ENCODE measurements around the gene AUTS2. TPM values are rescaled to one million over a fixed set of nuclear protein-coding genes. Genes with fewer than 3 reads are reported as not detected.

Gene AUTS2
- total and polyA plus RNA-seq, 10 of the 15 experiments (the other 5 are each of a cell fraction or from before 2014, with no cell fraction given) = 6.4 to 55.6 (median 21.6) TPM

- BruUV-seq (replicated peaks) = no TSS peak
- no peak for FAIRE-seq
- no peaks in the 10 kb centered on the region; the same call in 2 of the 3 replicates for H3K9me3 ChIP-seq (replicated peaks; ENCODE audit: control insufficient read depth, insufficient read depth, low read length)
- CTCF ChIA-PET = interaction anchor here (0.6 to 1.4 kb wide), 4 partner anchors 11 to 825 kb away, joined by 3 to 4 read pairs (median 4); no protein-coding TSS in a partner anchor
- H4K20me1 ChIP-seq (ENCODE audit: control insufficient read depth, insufficient read depth) = no peaks in the 10 kb centered on the region
- ATAC-seq = no peak
- H3K27me3 ChIP-seq (replicated peaks in 1 of 2; ENCODE audit: control insufficient read depth in 2 of 2, insufficient read depth in 2 of 2, low read length in 1 of 2) = no peaks in the 10 kb centered on the region
- in situ Hi-C loops (cut with MboI) = no loop called here
- intact Hi-C loops (cut with micrococcal nuclease; ENCODE audit: unreplicated experiment) = no loop called here
- no peaks in the 10 kb centered on the region; the same call in none of the 2 replicates for H3K79me2 ChIP-seq (ENCODE audit: control insufficient read depth, insufficient read depth, low read length)
- WGBS (ENCODE audit: insufficient coverage, insufficient replicate concordance, low lambda C conversion rate, missing lambda C conversion rate) = 89% methylated on average over 3 of the region's 3 CpGs
- H3K36me3 ChIP-seq (ENCODE audit: control insufficient read depth in 2 of 2, insufficient read depth in 2 of 2, low read length in 1 of 2) = peaks cover 0 to 2% of the 10 kb centered on the region in 2 experiments; a peak in 1 of 4 replicates
- POLR2A ChIA-PET = interaction anchor here (0.6 kb wide), 1 partner anchor 86 kb away, joined by 4 read pairs; no protein-coding TSS in a partner anchor
- no peak for DNase-seq (ENCODE audit: low read depth, low spot score)
- no peak overlapping the region for H3K4me3 ChIP-seq
- SMC1A ChIA-PET (ENCODE audit: uncharacterized antibody, unreplicated experiment) = interaction anchor here (1.1 to 1.5 kb wide), 6 partner anchors 11 to 265 kb away, joined by 3 to 5 read pairs (median 4); no protein-coding TSS in a partner anchor
- RAD21 ChIA-PET (ENCODE audit: unreplicated experiment) = no interaction called here
- no peak overlapping the region for H3K27ac ChIP-seq (ENCODE audit: control insufficient read depth, insufficient read depth)
- H3K4me1 ChIP-seq (ENCODE audit: control insufficient read depth, insufficient read depth, low read length) = peaks cover 5% of the 10 kb centered on the region; the same call in 1 of the 2 replicates
- no peak overlapping the region for H3K4me2 ChIP-seq (ENCODE audit: control insufficient read depth, insufficient read depth)
- H2AFZ ChIP-seq (ENCODE audit: control insufficient read depth, low read depth, low read length) = no peak overlapping the region
- no peak overlapping the region for H3K9ac ChIP-seq (ENCODE audit: control insufficient read depth, insufficient read depth, low read length)
- TF ChIP-seq NFIC (IDR thresholded peaks at IDR 0.05; ENCODE audit: low read depth, low read length) (no peak), YBX1 (IDR thresholded peaks at IDR 0.05) (no peak), KDM1A (IDR thresholded peaks at IDR 0.05; ENCODE audit: borderline replicate concordance) (no peak), TCF7 (IDR thresholded peaks at IDR 0.05; ENCODE audit: borderline replicate concordance) (no peak), ESRRA (IDR thresholded peaks at IDR 0.05; ENCODE audit: low read length) (no peak), SP1 (IDR thresholded peaks at IDR 0.05; ENCODE audit: low read depth, low read length) (no peak), MTA2 (IDR thresholded peaks at IDR 0.05; ENCODE audit: low read depth) (no peak), EP300 (IDR thresholded peaks at IDR 0.05; ENCODE audit: borderline replicate concordance in 1 of 2, control insufficient read depth in 1 of 2, low read depth in 2 of 2, low read length in 2 of 2) (no peak), PBX3 (IDR thresholded peaks at IDR 0.05; ENCODE audit: insufficient replicate concordance, low read depth, low read length) (no peak), TCF12 (IDR thresholded peaks at IDR 0.05; ENCODE audit: low read depth, low read length) (no peak), SMARCA5 (IDR thresholded peaks at IDR 0.05) (no peak), CREM (IDR thresholded peaks at IDR 0.05; ENCODE audit: low read depth) (no peak), ZNF207 (IDR thresholded peaks at IDR 0.05; ENCODE audit: borderline replicate concordance) (no peak), CTCF (IDR thresholded peaks at IDR 0.05 in 2 of 3, conservative IDR thresholded peaks at IDR 0.05 in 1 of 3; ENCODE audit: control insufficient read depth in 2 of 3, extremely low read depth in 1 of 3, insufficient read depth in 1 of 3, low read depth in 3 of 3, low read length in 3 of 3) (no peak)
These were observed 275.2 kb downstream of the AUTS2 start for GRCh38 chr7:69873512-69873911.

All from GM12878 (cell line).